ENCODE data around the gene PDE6B. TPM values are rescaled to one million over a fixed set of nuclear protein-coding genes. Genes with fewer than 3 reads are reported as not detected.

Gene PDE6B
- total RNA-seq, 1 donor from 2014 or later: 12.2 TPM

DNA sequence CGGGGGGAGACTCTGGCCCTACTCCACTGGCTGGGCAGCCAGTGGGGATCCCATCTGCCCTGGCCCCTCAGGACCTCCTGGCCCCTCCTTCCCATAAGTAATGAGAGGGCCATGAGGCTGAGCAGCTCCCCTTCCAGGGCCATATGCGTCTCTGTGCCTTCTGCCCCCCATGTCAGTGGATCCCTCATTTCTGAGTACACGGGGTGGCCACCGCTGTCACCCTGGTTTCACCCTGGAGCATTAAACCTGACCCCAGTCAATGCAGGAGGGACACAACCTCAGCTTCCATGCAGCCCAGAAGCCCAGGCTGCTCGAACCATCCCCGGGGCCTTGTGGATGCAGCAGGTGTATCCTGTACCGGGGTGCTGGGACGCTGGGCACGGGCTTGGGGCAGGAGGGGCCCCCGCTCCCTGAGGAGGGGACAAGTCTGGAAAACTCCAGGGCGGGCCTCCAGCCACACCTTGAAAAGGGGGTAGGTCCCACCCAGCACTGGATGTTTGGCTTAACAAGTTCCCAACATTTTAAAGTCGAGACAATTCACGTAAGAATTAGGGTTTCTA lies 24.5 kb downstream of the PDE6B start:
- Mint-ChIP-seq H3K27me3 (no peaks in the 10 kb centered on the region), H3K27ac (no peak overlapping the region), H3K4me1 (ENCODE audit: unreplicated experiment) (peaks cover 6% of the 10 kb centered on the region), H3K9me3 (no peaks in the 10 kb centered on the region), H3K36me3 (no peaks in the 10 kb centered on the region), H3K4me3 (no peak overlapping the region)
- DNase-seq (ENCODE audit: extremely low spot score, unreplicated experiment): no peak
- TF ChIP-seq, protein P1, sequence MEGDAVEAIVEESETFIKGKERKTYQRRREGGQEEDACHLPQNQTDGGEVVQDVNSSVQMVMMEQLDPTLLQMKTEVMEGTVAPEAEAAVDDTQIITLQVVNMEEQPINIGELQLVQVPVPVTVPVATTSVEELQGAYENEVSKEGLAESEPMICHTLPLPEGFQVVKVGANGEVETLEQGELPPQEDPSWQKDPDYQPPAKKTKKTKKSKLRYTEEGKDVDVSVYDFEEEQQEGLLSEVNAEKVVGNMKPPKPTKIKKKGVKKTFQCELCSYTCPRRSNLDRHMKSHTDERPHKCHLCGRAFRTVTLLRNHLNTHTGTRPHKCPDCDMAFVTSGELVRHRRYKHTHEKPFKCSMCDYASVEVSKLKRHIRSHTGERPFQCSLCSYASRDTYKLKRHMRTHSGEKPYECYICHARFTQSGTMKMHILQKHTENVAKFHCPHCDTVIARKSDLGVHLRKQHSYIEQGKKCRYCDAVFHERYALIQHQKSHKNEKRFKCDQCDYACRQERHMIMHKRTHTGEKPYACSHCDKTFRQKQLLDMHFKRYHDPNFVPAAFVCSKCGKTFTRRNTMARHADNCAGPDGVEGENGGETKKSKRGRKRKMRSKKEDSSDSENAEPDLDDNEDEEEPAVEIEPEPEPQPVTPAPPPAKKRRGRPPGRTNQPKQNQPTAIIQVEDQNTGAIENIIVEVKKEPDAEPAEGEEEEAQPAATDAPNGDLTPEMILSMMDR (conservative IDR thresholded peaks at IDR 0.05): no peak

- Mint-ChIP-seq H3K4me3 (no peak overlapping the region), H3K9me3 (no peaks in the 10 kb centered on the region), H3K36me3 (no peaks in the 10 kb centered on the region), H3K27ac (no peak overlapping the region), H3K27me3 (no peaks in the 10 kb centered on the region), H3K4me1 (ENCODE audit: unreplicated experiment) (peaks cover 6% of the 10 kb centered on the region)
- TF ChIP-seq, protein P1 (conservative IDR thresholded peaks at IDR 0.05): no peak
- DNase-seq (ENCODE audit: extremely low spot score, unreplicated experiment): no peak
These were observed 25.1 kb downstream of the PDE6B start for GRCh38 chr4:650461-650860.

DNA sequence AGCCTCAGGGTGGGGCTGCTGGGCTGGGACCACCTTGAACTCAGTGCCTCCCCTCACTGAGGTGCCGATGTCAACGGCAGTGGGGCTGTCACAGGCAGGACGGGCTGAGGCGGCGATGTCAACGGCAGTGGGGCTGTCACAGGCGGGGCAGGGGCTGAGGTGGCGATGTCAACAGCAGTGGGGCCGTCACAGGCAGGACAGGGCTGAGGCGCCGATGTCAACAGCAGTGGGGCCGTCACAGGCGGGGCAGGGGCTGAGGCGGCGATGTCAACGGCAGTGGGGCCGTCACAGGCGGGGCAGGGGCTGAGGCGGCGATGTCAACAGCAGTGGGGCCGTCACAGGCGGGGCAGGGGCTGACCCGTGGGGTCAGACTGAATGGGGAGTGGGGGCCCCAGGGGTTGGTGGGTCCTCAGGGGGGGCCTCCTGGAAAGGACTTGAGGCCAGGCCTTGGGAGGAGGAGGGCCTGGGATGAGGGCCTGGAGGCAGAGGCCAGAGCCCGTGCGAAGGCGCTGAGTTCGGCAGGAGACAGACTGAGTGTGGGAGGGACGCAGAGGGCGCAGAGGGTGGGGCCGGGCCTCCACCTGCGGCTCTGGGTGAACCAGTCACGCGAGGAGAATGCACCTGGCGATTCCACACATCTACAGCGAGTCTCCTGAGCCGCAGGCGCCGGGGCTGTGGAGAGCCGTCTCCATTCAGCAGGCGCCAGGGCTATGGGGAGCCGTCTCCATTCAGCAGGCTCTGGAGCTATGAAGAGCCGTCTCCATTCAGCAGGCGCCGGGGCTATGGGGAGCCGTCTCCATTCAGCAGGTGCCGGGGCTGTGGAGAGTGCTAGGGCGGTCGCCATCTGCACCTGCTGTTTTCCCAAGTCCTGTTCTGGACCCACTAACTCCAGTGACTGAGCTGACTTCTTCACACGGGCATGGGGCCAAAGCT lies 25.8 kb downstream of the PDE6B start:
- Mint-ChIP-seq H3K4me1 (ENCODE audit: unreplicated experiment) (peaks cover 6% of the 10 kb centered on the region), H3K27me3 (no peaks in the 10 kb centered on the region), H3K9me3 (no peaks in the 10 kb centered on the region), H3K4me3 (no peak overlapping the region), H3K27ac (no peak overlapping the region), H3K36me3 (no peaks in the 10 kb centered on the region)
- DNase-seq (ENCODE audit: extremely low spot score, unreplicated experiment): no peak
- TF ChIP-seq, protein P1 (conservative IDR thresholded peaks at IDR 0.05): no peak

DNA sequence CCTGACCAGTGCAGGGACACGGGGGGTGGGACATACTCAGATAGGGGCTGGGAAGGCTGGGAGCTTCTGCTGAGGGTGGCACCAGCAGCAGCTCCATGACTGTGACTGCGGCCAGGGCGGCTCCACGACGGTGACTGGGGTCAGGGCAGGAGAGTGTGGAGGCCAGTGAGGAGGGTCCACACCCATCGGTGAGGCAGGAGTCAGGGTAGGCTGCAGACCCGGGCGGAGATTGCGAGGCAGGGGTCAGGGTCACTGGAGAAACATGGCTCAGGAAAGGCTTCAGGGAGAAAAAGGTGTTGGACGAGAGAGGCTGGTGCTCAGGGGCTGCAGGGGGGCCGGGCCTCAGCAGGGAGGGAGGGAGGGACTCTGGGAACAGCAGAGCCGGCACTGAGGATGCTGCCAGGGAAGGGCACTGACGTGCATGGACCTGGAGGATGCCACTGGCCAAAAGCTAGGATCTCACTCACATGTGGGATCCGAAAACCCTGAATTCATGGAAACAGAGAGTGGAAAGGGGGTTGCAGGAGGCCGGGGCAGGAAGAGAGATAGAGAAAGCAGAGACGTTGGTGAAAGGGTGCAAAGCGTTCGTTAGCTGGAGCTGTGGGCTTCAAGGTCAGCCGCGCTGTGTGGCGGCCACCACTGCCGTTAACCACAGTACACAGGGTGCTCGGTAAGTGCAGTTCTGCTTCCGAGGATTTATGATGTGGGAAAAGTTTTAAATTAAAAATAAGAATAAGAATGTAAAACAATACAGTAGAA lies 26.7 kb downstream of the PDE6B start:
- TF ChIP-seq, protein P1 (conservative IDR thresholded peaks at IDR 0.05): no peak
- DNase-seq (ENCODE audit: extremely low spot score, unreplicated experiment): no peak
- Mint-ChIP-seq H3K27me3 (no peaks in the 10 kb centered on the region), H3K4me1 (ENCODE audit: unreplicated experiment) (peaks cover 6% of the 10 kb centered on the region), H3K4me3 (no peak overlapping the region), H3K27ac (no peak overlapping the region), H3K36me3 (no peaks in the 10 kb centered on the region), H3K9me3 (no peaks in the 10 kb centered on the region)

DNA sequence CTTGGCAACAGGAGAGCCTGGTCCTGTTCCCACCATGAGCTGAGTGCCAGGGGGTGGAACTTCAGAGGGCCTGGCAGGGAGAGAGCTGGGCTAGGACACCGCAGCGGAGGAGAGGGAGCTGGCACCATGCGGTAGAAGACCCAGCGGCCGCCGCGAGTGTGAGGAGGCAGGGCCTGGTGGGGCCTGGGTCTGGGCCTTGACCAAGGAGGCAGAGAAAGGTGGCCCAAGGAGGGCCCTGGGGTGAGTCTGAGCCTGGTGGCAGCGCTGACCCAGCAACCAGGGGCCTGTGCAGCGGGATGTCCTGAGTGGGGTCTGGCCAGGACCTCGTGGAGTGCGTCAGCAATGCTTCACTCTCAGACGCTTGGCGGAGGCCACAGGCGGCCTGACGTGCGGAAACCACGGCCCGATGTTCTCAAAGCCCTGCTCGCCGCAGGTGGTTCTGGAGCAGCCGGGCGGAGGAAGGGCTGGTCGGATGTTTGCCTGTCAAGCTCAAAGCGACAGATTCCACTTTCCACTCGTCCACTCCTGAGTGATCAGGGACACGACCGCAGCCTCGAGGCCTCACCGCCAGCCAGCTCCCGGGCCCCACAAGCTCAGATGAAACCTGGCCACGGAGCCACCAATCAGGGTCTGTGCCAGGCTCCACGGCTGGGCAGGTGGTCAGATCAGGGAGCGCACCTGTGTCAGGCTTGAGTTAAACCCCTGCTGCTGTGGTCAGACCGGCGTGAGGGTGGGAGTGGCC lies 27.9 kb downstream of the PDE6B start:
- Mint-ChIP-seq H3K36me3 (no peaks in the 10 kb centered on the region), H3K4me3 (no peak overlapping the region), H3K9me3 (no peaks in the 10 kb centered on the region), H3K27ac (no peak overlapping the region), H3K27me3 (no peaks in the 10 kb centered on the region), H3K4me1 (ENCODE audit: unreplicated experiment) (peaks cover 4% of the 10 kb centered on the region)
- DNase-seq (ENCODE audit: extremely low spot score, unreplicated experiment): no peak
- TF ChIP-seq, protein P1 (conservative IDR thresholded peaks at IDR 0.05): no peak

Measured in type B pancreatic cell (in vitro differentiated cells).